ENCODE data around the gene KCNK6. TPM values are rescaled to one million over a fixed set of nuclear protein-coding genes. Genes with fewer than 3 reads are reported as not detected.

Gene KCNK6
- total and polyA plus RNA-seq, 2 of the 8 experiments (the other 6 are each of a cell fraction or from before 2014, with no cell fraction given): 10.6 to 13.3 TPM

DNA sequence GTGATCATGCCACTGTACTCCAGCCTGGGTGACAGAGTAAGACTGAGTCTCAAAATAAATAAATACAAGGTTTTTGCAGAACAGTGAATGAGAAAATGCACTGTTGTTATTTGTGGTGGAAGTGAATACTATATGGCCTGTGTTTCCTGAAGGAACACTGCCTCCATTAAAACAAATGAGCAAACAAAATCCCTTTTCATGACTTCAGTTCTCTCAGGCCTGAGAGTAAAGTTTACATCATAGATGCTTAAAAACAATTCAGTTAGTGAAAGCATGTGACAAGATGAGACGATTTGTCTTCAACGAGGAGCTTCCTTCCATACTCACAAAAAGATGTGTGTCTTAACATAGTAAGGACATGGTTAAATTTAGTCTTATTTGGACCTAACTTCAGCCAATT is 40.9 kb upstream of the KCNK6 start (continued):
- no peak for TF ChIP-seq BACH1 (IDR thresholded peaks at IDR 0.05; ENCODE audit: low read length)
- no peak for TF ChIP-seq NANOG (IDR thresholded peaks at IDR 0.05; ENCODE audit: insufficient read depth, low read depth, low read length, poor library complexity, severe bottlenecking)
- TF ChIP-seq PHF8 (conservative IDR thresholded peaks at IDR 0.05; ENCODE audit: low read depth, low read length): no peak

Measured in H1 (cell line).